HG02763 (cell line): Measurements from ENCODE around the gene TLK2.
A peak's percentile ranks its signal among the peaks of the same experiment; 100 is the strongest.
"Not testable (repeated sequence)": the region's sequence is repeated elsewhere in the genome, so short reads cannot be mapped to it uniquely, and the experiment has no call there.

Source experiments
- ATAC-seq: cut with Tn5 transposase; IDR thresholded peaks from one replicate; pipeline ENCODE4 v1.9.1; 2021; ENCODE audit warnings: mild to moderate bottlenecking, moderate library complexity; ENCODE audit not compliant: unreplicated experiment

TLK2 gene

GRCh38 chr17:62478424-62478879, at the start of gene TLK2:
Gene TLK2 (plus strand): TSS chr17:62478825. CDS start chr17:62481126, 2,301 bp downstream.
- ATAC-seq, result peak; percentile 78

GRCh38 chr17:62435251-62435650, 43.4 kb upstream of the TLK2 start:
- not testable (repeated sequence) for ATAC-seq

- not testable (repeated sequence) for ATAC-seq
Measured at GRCh38 chr17:62441181-62441580, 37.4 kb upstream of the TLK2 start.

GRCh38 chr17:62444063-62444462, 34.6 kb upstream of the TLK2 start:
- no peak for ATAC-seq

GRCh38 chr17:62445791-62446190, 32.8 kb upstream of the TLK2 start:
- ATAC-seq, result not testable (repeated sequence)

- ATAC-seq, result not testable (repeated sequence)
Measured at GRCh38 chr17:62452195-62452594, 26.4 kb upstream of the TLK2 start.

GRCh38 chr17:62453041-62453440, 25.6 kb upstream of the TLK2 start:
- ATAC-seq, result not testable (repeated sequence)

- not testable (repeated sequence) for ATAC-seq
Measured at GRCh38 chr17:62453656-62454055, 25.0 kb upstream of the TLK2 start.

- ATAC-seq, result peak; percentile 48
Measured at GRCh38 chr17:62454111-62454510, 24.5 kb upstream of the TLK2 start.

GRCh38 chr17:62456016-62456415, 22.6 kb upstream of the TLK2 start:
- no peak for ATAC-seq

GRCh38 chr17:62458483-62458882, 20.1 kb upstream of the TLK2 start:
- ATAC-seq, result not testable (repeated sequence)

GRCh38 chr17:62464422-62464821, 14.2 kb upstream of the TLK2 start:
- ATAC-seq, result not testable (repeated sequence)

- not testable (repeated sequence) for ATAC-seq
Measured at GRCh38 chr17:62465271-62465670, 13.4 kb upstream of the TLK2 start.

GRCh38 chr17:62470666-62471379, 7.8 kb upstream of the TLK2 start:
- ATAC-seq, result not testable (repeated sequence)

GRCh38 chr17:62471380-62471880, 7.2 kb upstream of the TLK2 start:
- not testable (repeated sequence) for ATAC-seq

GRCh38 chr17:62473030-62473982, 5.3 kb upstream of the TLK2 start:
- not testable (repeated sequence) for ATAC-seq

- not testable (repeated sequence) for ATAC-seq
Measured at GRCh38 chr17:62477111-62477510, 1.5 kb upstream of the TLK2 start.

- ATAC-seq, result peak; percentile 28
Measured at GRCh38 chr17:62477718-62478408, 762 bp upstream of the TLK2 start.

GRCh38 chr17:62478880-62479638, 434 bp downstream of the TLK2 start:
- ATAC-seq, result peak; percentile 38
